Measurements from ENCODE around the gene RTP5.

RTP5 gene

GRCh38 chr2:241890524-241891235, 21.2 kb downstream of the RTP5 start:
- FAIRE-seq = no peak

DNA sequence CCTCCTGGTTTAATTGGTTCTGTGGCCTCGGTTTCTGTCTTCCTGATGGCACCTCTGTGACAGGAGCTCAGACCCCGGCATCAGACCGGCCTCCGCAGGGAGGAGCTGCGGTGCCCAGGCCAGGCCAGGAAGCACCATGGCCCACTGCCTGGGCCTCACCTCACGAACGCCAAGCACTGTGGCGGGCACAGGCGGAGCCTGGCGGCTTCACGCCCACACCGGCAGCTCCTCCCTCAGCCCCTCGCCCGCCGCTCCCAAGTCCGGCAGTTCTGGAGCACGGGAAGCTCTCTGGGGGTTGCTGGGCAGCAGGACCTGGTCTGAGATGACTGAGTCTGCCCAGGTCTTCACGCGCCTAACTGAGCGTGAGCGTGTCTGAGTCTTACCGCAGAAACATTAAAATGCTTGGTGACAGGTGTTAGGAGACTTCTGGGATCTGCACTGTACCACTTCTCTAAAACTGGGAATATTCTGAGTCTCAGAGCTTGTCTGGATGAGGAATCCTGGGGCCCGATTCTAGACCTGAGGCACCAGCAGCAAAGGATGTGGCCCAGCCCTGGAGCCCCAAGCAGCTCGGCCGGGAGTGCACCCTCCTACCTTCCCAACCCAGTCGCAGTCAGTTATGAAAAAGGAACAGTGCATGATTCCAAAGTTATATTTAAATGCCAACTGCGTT, 21.9 kb downstream of the RTP5 start:
- no peak for FAIRE-seq

GRCh38 chr2:241891988-241892298, 22.4 kb downstream of the RTP5 start:
- FAIRE-seq = no peak

DNA sequence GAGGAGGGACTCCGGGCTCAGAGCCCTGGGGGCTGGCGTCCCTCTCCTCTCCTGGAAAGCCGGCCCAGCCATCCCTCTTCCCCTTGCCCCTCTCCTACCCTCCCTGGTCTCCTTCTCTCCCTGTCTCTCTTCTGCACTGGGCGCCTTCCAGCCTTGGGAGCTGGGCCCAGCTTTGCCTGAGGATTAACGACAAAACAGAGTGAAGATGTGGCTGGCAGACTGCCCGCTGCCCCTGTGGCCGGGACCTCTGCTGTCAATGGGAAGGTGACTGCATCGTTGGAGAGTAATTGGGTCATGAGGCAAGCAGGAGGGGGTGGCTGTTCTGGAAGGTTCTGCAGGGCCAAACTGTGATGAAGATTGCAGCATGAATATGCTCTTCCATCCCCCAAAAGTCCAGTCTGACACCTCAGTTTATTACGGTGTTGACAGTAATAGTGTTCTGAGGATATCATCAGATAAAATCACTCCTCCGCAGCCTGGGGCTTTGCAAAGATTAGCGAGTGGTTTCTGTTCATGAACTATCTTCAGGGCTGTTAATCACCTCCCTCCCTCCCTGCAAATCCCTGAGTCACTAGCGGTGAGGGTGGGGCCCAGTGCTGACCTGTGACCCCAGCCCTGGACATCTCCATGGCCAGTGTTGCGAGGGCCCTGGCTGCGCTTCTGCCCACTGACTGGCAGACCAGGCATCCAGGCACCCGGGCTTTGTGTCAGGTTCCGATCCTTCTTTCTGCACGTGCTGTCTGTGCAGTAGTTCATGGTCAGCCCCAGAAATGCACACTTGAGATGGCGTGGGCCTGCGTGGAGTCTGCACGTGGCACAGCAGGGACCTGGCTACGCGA, 23.0 kb downstream of the RTP5 start:
- no peak for FAIRE-seq

DNA sequence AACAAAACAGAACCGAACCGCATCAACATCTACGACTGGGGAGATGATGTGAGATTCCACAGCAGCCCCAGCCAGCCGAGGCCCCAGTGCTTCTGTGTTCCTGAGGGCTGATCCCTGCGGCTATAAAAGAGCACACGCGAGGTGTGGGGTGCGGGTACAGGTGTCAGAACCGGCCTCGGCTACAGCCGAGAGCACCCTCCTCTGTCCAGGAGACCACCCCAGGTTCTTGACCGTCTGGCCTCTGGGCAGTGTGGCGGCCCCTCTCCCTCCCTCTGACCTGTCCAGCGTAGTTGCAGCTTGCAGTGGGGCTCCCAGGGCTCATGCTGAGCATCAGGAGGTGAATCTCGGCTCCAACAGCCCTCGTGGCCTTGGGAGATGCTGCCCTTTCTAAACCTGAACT, 23.7 kb downstream of the RTP5 start:
- no peak for FAIRE-seq

DNA sequence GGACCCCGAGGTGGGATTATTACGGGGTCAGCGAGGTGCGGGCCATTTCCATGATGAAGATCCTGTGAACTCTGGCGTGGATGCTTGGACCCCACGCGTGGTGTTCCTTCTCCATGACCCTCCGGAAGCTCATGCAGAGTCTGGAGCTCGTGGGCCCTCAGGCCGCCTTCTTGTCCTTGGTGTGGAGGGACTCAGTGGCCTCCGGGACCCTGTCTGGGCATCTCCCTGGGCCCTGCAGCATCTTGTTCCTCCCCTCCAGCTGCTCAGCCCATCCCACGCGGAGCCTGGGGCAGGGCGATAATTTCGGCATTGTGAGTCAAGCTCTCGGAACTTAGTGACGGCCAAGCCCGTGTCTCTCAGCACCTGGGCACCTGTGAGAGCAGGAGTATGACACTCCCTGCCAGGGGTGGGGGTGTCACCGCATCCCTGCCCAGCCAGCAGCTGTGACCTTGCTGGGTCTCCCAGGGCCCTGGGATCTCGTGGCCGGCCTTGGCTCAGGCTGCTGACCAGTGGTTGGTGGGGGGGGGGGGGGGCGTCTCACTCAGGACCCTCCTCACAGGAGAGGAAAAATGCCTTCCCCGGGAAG, 24.6 kb downstream of the RTP5 start:
- FAIRE-seq = no peak

GRCh38 chr2:241894681-241895426, 25.3 kb downstream of the RTP5 start:
- no peak for FAIRE-seq

DNA sequence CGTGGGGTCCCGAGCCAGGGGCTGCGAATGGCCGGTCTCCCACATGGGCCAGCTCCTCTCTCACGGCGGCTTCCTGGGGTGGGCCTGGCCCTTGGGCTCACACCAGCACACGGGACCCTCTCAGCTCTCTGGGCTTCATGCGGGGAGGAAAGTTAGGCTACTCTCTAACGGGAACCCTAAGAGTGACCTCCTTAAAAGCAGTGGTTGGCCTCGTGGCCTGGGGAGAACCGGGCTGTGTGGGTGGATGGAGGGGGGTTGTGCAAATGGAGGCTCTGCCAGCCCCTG, 25.8 kb downstream of the RTP5 start:
- FAIRE-seq = no peak

DNA sequence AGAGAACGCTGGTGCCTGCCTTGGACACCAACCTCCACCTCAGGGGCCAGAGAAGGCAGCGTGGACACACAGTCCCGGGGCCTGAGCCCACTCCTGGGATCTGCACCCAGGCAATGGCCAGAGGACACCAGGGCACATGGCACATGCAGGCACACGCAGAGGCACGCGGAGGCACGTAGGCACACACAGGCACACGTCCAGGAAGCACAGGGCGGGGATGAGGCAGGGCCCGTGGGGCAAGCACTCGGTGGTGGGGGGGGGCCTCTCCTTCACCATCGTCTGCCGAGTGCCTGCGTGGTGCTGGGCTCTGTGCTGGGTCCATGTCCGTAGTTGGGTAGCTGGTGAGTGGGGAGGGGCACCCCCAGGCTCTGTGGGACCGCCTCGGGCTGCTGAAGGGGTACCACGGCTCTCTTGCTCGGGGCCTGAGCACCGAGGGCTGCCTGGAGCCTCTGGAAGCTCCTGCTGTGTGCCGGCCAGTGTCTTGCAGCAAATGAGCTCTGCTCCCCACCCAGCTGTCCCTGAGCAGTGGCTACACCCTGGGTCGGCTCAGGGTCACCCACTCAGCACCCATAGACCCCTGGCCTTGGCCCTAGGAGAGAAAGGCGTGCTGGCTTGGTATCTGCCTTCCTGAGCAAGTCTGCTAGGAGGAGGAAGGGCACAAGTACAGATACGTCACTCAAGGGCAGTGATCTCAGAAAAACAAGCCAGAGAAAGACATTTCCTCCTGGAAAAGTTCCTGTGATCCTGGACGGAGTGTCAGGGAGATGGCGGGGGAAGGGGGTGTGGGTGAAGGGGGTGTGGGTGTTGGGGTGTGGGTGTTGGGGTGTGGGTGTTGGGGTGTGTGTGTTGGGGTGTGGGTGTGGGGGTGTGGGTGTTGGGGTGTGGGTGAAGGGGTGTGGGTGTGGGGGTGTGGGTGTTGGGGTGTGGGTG, 26.4 kb downstream of the RTP5 start:
- FAIRE-seq = no peak

- no peak for FAIRE-seq
Measured at GRCh38 chr2:241896746-241897201, 27.2 kb downstream of the RTP5 start.

GRCh38 chr2:241897231-241897916, 27.8 kb downstream of the RTP5 start:
- FAIRE-seq = no peak

DNA sequence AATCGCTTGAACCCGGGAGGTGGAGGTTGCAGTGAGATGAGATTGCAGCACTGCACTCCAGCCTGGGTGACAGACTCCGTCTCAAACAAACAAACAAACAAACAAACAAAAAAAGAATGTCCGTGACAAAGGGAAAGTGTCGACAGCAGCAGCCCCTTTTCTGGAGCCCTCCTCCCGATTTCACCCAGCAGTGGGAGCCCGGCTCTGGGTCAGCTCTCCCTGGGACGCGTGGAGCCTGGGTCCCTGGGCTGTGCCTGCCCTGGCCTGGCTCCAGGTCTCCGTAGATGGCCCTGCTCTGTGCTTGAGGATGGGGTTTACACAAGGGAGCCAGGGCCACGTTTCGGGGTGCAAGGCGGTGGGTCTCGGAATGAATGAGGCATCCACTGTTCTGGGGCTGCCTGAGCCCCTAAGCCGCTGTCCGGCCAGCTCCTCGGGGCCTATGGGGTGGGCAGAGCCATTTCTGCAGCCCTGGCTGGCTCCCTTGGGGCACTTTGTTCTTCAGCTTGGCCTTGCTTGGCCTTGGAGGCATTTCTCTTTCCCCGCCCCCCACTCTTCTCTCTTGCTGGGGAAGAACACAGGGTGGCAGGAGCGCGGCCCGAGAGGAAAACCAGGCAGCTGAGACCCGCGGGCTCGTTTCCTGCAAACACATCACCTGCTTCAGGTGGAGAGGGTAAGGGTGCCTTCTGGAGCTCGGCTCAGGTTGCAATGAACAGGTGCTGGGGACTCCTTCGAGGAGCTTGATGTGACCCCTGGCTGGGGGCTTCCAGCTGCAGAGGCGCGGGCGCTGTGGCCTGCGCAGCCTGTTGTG, 29.1 kb downstream of the RTP5 start:
- FAIRE-seq = no peak

GRCh38 chr2:241900251-241901017, 30.9 kb downstream of the RTP5 start:
- no peak for FAIRE-seq

GRCh38 chr2:241901018-241901380, 31.5 kb downstream of the RTP5 start:
- no peak for FAIRE-seq

DNA sequence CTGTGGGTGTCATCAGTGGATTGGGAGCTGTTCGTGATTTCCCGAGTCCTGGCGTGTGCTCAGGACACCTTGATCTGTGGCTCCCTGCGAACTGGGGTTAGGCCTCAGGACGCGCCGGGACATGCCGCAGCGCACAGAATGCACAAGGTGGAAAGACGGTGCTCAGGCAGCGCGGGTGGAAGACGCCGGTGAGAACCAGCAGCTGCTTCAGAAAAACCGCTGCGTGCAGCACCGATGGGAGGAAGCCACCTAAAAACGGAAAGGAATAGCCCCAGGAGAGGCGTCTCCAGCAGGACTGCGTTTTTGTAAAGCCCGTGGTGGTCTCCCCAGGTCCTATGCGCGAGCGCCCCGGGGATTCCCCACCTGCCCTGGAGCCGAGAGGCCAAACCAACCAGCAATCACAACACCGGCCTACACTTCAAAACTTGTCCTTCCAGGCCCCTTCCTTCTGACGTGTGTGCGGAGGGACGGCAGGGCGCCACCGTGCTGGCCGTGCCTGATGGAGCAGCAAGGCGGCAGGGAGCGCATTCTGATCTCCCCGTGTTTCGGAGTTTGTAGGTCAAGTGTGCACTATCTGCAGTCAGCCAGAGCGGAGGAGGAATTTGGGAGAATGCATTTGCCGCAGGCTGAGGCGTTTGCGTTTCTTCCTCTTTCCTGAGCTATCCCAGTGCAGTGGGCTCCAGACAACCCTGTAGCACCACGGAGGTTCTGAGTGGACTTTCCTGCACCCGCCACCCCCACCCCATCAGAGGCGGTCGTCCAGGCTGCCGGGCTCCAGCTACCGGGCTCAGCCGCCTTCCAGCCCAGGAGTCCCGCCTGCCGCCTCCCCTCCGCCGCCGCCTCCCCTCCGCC, 32.2 kb downstream of the RTP5 start:
- no peak for FAIRE-seq

- no peak for FAIRE-seq
Measured at GRCh38 chr2:241902357-241902991, 32.9 kb downstream of the RTP5 start.

DNA sequence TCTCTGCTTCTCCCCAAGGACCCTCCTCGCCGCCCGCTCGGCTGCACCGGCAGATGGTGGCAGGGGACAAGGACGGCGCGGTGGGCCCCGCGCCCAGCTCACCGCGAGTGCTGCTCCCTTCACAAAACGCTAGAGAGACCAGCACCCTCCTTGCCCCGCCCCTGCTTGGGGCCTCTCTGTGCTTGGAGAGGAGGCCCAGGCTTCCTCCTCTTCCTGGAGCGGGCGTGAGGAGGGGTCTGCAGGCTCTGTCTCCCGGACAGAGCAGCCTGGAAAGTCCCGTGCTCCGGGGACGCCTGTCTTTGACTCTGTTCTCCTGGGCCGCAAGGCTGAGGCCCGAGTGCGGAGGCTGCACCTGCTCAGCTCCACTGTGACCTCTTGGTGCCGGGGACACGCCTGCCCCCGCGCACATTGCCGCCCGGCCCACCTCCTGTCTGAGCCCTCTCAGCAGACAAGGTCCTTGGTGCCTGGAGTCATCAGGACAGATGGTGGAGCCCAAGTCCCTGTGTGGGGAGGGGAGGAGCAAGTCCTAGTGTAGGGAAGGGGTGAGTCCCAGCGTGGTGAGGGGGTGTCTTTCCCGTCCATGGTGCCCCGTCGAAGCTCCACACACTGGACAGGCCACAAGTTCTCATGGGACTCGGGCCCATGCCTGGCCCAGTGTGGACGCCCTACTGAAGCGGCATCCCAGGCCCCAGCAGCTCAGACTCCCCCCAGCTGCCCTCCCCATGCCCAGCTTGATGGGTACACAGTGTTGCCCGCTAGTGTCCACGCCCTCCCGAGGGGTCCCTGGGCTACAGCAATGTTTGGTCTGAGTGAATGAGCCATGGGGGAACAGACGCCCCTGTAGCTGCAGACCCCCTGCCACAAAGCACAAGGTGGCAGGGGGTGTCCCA, 33.8 kb downstream of the RTP5 start:
- no peak for FAIRE-seq
